Cardiac septum (tissue), 1 donor: Measurements from ENCODE around the gene EIF2S2. TPM values are rescaled to one million over a fixed set of nuclear protein-coding genes. Genes with fewer than 3 reads are reported as not detected.

ENCODE experiments used
- DNase-seq: peaks from one replicate; pipeline ENCODE4 v3.0.0-alpha.2; 2020; ENCODE audit warnings: low spot score
- intact Hi-C: fragments of 100-400 bp; cut with DNase I; formaldehyde crosslinking; loops from one replicate; pipeline ENCODE4 v1.14.0; 2022
- microRNA-seq: library from miRNA; unstranded; fragments of <30 nt; microRNA quantifications from one replicate; pipeline ENCODE4 v1.2.0, GENCODE V29; 2020
- total RNA-seq: library from RNA; stranded (reverse); fragmentation: NEBNext Ultra II Directional; extraction: Animal tissue kit (Norgen Biotek cat#: 25700); gene quantifications from one replicate; pipeline ENCODE4 v1.2.1, GENCODE V29; 2021
- donor health status: DM: no; HTN: no; CAD: no.

The EIF2S2 gene
- total RNA-seq, 1 donor from 2014 or later: 38.3 TPM

GRCh38 chr20:34045294-34045693 lies 66.7 kb downstream of the EIF2S2 start:
- intact Hi-C loops: no loop called here
- DNase-seq: no peak

DNA sequence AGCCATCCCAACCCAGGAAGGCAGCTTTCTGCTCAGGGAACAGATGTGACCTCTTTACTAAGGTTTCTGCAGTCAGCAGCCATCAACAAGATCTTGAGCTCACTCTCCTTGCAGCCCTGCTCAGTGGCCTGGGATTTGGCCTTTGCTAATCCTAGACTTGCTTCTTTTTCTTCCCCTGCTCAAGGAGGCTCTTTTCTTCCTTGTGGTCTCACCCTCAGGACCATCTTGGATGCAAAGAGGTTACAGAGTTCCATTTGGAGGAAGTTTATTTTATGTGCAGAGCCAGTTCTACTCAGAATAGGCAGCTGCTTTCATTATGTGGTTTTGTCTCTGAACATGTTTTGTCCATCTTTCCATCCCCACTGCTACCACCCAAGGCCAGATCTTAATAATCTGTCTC lies 69.0 kb downstream of the EIF2S2 start:
- no peak for DNase-seq
- intact Hi-C loops: loop anchor here (2.0 kb wide), 1 partner anchor 48 kb away; no protein-coding TSS in a partner anchor

DNA sequence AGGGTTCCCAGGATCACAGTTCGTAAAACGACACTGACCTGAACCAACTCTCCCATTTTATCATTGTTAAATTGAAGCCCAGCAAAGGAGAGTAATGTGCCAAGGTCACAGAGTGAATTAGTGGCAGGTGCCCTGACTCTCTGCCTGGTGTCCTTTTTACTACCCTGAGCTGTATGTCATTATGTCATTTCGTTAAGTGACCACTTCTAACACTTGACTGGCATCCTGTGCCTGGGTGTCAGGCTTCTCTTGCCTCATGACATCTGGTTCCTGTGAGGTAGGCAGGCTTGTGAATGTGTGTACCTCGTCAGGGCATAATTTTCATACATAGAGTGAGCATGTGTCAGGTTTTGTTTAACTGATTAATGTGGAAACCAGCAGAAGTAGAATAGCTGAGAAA lies 69.8 kb downstream of the EIF2S2 start:
- intact Hi-C loops: loop anchor here (2.0 kb wide), 1 partner anchor 47 kb away; no protein-coding TSS in a partner anchor
- no peak for DNase-seq

GRCh38 chr20:34041226-34041625 lies 70.8 kb downstream of the EIF2S2 start:
- no peak for DNase-seq
- intact Hi-C loops: loop anchor here (2.0 kb wide), 1 partner anchor 42 kb away; no protein-coding TSS in a partner anchor

DNA sequence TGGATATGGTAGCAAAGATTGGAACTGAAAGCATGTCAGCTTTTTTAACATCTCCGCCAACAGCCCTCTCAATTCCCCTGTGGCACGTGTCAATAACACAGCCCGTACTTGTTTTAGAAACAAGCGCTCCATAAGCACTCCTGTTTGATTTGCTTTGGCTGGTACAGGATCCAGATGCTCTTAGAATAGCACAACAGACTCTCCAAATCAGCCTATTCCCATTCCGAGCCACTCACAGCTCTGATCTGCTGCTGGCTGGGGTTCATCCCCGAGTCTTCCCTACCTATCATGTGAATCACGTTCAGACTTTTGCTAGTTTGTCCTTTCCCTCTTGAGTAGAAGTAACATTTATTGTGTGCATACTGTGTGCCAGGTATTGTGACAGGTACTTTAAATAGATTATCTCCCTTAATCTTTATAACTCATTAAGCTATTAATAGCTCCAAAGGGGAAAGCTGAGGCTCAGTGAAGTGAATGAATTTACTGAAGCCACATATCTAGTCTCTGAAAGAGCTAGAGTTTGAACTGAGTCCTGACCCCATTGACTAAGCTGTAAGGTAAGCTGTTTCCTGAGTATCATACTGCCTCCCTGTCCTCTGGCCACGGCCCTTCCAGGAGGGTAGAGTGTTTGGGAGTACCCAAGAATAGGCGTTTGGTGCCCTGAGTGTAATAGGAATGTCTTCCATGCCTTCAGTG lies 71.6 kb downstream of the EIF2S2 start:
- no peak for DNase-seq

More for the DNA sequence above, 71.6 kb downstream of the EIF2S2 start:
- intact Hi-C loops: loop anchor here (2.0 kb wide), 1 partner anchor 42 kb away; no protein-coding TSS in a partner anchor

Small RNA genes within 50 kb of the gene (microRNA-seq; reads per million reads assigned to microRNA genes)
- gene MIR4755: not detected

Other genes with a start within 250 kb of the EIF2S2 start
- 110 TPM for gene RALY, start 118.3 kb downstream of the EIF2S2 start, total RNA-seq
- gene ASIP, start 129.2 kb upstream of the EIF2S2 start, total RNA-seq: 10.5 TPM
- 45.7 TPM for gene AHCY, start 191.1 kb upstream of the EIF2S2 start, total RNA-seq